Neural cell (in vitro differentiated cells): ENCODE data around the gene PNKD. TPM values are rescaled to one million over a fixed set of nuclear protein-coding genes. Genes with fewer than 3 reads are reported as not detected.

ENCODE experiments used
- H2AFZ ChIP-seq: fragments of 200-600, 300-800 bp; sonication (generic), shearing (Covaris generic); 2 replicates; pipeline ENCODE4 v1.6.0; 2014; ENCODE audit warnings: low read depth, mild to moderate bottlenecking, antibody characterized with exemption, low read length, moderate library complexity
- H3F3A ChIP-seq: fragments of 200-600 bp; shearing (Covaris generic); 2 replicates; pipeline ENCODE4 v1.6.1; 2016; ENCODE audit warnings: mild to moderate bottlenecking, moderate library complexity, mixed read lengths, antibody characterized with exemption, low read length; ENCODE audit not compliant: insufficient read depth, poor library complexity, severe bottlenecking
- H3K27ac ChIP-seq: fragments of 200-600, 300-800 bp; sonication (generic), shearing (Covaris generic); 2 replicates; pipeline ENCODE4 v1.5.1; 2014; ENCODE audit warnings: mild to moderate bottlenecking, low read length, moderate library complexity
- H3K27me3 ChIP-seq: fragments of 300-800, 200-600 bp; sonication (generic), shearing (Covaris generic); 2 replicates; pipeline ENCODE4 v1.6.0; 2014; ENCODE audit warnings: mild to moderate bottlenecking, low read depth, low read length, moderate library complexity; ENCODE audit not compliant: insufficient read depth
- H3K36me3 ChIP-seq: fragments of 300-800, 200-600 bp; sonication (generic), shearing (Covaris generic); 2 replicates; pipeline ENCODE4 v1.5.1; 2014; ENCODE audit warnings: mild to moderate bottlenecking, antibody characterized with exemption, low read length, moderate library complexity; ENCODE audit not compliant: insufficient read depth
- H3K4me2 ChIP-seq: fragments of 300-800, 200-600 bp; sonication (generic), shearing (Covaris generic); 2 replicates; pipeline ENCODE4 v1.6.0; 2014; ENCODE audit warnings: mild to moderate bottlenecking, low read length
- H3K4me3 ChIP-seq: fragments of 300-800, 200-600 bp; sonication (generic), shearing (Covaris generic); 2 replicates; pipeline ENCODE4 v1.5.1; 2014; ENCODE audit warnings: mild to moderate bottlenecking, low read length, moderate library complexity
- H3K79me2 ChIP-seq: fragments of 200-600 bp; shearing (Covaris generic); replicated peaks from 2 replicates; pipeline ENCODE4 v1.6.0; 2014; ENCODE audit warnings: mild to moderate bottlenecking, low read length, moderate library complexity; ENCODE audit not compliant: insufficient read depth
- H3K9ac ChIP-seq: fragments of 300-800, 200-600 bp; sonication (generic), shearing (Covaris generic); 2 replicates; pipeline ENCODE4 v1.6.1; 2016; ENCODE audit warnings: mild to moderate bottlenecking, low read length, mixed read lengths
- H3K9me2 ChIP-seq: fragments of 200-600 bp; shearing (Covaris generic); 2 replicates; pipeline ENCODE4 v1.6.1; 2016; ENCODE audit warnings: mild to moderate bottlenecking, low read length, mixed read lengths; ENCODE audit not compliant: insufficient read depth
- H3K9me3 ChIP-seq: fragments of 200-600, 300-800 bp; sonication (generic), shearing (Covaris generic); 2 replicates; pipeline ENCODE4 v1.6.1; 2016; ENCODE audit warnings: mild to moderate bottlenecking, mixed run types, low read length, moderate library complexity, mixed read lengths
- H4K20me1 ChIP-seq: fragments of 200-600 bp; shearing (Covaris generic); 2 replicates; pipeline ENCODE4 v1.6.1; 2016; ENCODE audit warnings: mild to moderate bottlenecking, mixed run types; ENCODE audit not compliant: insufficient read depth
- CTCF ChIP-seq: fragments of 450-650 bp; IDR thresholded peaks from 2 replicates; pipeline ENCODE4 v1.5.1; 2014; ENCODE audit warnings: antibody characterized with exemption, mild to moderate bottlenecking, moderate library complexity; ENCODE audit not compliant: poor library complexity, severe bottlenecking
- EP300 ChIP-seq: fragments of 450-650 bp; conservative IDR thresholded peaks from 2 replicates; pipeline ENCODE4 v1.6.1; 2014; ENCODE audit warnings: antibody characterized with exemption, mild to moderate bottlenecking, moderate library complexity; ENCODE audit not compliant: poor library complexity, severe bottlenecking
- EZH2 ChIP-seq: fragments of 200-600, 300-800 bp; shearing (Covaris generic), sonication (generic); IDR thresholded peaks from 2 replicates; pipeline ENCODE4 v1.6.1; 2014; ENCODE audit warnings: antibody characterized with exemption, low read length, borderline replicate concordance, mild to moderate bottlenecking; ENCODE audit not compliant: insufficient read depth, poor library complexity, severe bottlenecking
- MXI1 ChIP-seq: fragments of 450-650 bp; conservative IDR thresholded peaks from 2 replicates; pipeline ENCODE4 v1.6.1; 2014; ENCODE audit warnings: antibody characterized with exemption, mild to moderate bottlenecking; ENCODE audit not compliant: poor library complexity, severe bottlenecking
- POLR2AphosphoS5 ChIP-seq: IDR thresholded peaks from 2 replicates; pipeline ENCODE4 v1.6.1; 2012
- REST ChIP-seq: IDR thresholded peaks from 2 replicates; pipeline ENCODE4 v1.6.1; 2012; ENCODE audit warnings: borderline replicate concordance
- SMC3 ChIP-seq: fragments of 450-650 bp; conservative IDR thresholded peaks from 2 replicates; pipeline ENCODE4 v1.6.1; 2014; ENCODE audit warnings: antibody characterized with exemption, mild to moderate bottlenecking, moderate library complexity; ENCODE audit not compliant: poor library complexity
- TAF1 ChIP-seq: IDR thresholded peaks from 2 replicates; pipeline ENCODE4 v1.6.1; 2012; ENCODE audit warnings: low read depth
- polyA plus RNA-seq: library from polyadenylated mRNA; depleted of rRNA; stranded (reverse); fragments of >200 nt; gene quantifications from 2 replicates; pipeline ENCODE4 v1.2.3, GENCODE V29; 2014

The PNKD gene
- polyA plus RNA-seq, 1 donor from 2014 or later: 59.7 TPM

DNA sequence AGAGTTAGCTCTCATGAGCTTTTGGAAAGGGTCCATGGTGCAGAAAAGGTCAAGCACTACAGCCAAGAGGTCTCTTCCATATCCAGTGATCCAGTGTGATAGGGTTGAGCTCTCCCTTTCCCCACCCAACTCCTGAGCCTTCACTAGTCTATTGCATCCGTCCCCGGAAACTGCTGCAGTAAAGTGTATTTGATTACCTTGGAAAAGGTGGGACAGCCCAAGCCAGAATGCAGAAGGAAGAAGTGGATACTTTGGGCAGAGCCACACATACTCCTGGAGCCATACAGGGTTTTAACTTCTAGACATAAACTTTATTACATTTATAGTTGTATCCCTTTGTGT is 3.6 kb downstream of the PNKD start:
- Histone ChIP-seq H3K9me2 (no peaks in the 10 kb centered on the region), H3K27me3 (no peaks in the 10 kb centered on the region), H3F3A (no peaks in the 10 kb centered on the region), H3K79me2 (peaks cover 8% of the 10 kb centered on the region), H3K9ac (no peak overlapping the region), H4K20me1 (no peaks in the 10 kb centered on the region), H3K4me2 (no peak overlapping the region), H3K4me3 (no peak overlapping the region), H3K9me3 (no peaks in the 10 kb centered on the region), H3K27ac (no peak overlapping the region), H3K36me3 (no peaks in the 10 kb centered on the region), H2AFZ (no peak overlapping the region)
- no peak for TF ChIP-seq POLR2AphosphoS5
- TF ChIP-seq CTCF: no peak
- TF ChIP-seq EP300: no peak
- no peak for TF ChIP-seq TAF1
- TF ChIP-seq REST: no peak
- TF ChIP-seq SMC3: no peak
- no peak for TF ChIP-seq MXI1
- no peak for TF ChIP-seq EZH2

DNA sequence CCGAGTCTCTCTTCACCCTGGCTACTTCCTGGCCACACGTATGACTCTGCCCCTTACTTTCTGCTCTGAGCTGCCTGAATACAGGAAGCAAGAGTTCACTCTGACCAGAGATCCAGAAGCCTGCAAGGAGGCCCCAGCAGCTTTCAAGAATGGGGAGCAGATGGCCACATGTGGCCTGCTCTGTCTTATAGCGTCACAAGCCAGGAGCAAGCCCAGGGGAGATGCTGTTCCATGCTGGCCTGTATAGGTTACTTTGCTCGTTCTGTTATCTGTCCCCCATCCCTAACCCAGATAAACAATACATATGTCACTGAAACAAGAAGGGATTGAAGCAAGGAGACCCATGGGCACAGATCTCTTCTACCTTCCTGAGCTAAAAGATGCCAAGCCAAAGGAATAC is 4.3 kb downstream of the PNKD start:
- Histone ChIP-seq H3K4me2 (no peak overlapping the region), H4K20me1 (no peaks in the 10 kb centered on the region), H3K27me3 (no peaks in the 10 kb centered on the region), H3K27ac (no peak overlapping the region), H3K9me3 (no peaks in the 10 kb centered on the region), H3K36me3 (no peaks in the 10 kb centered on the region), H2AFZ (no peak overlapping the region), H3K4me3 (no peak overlapping the region), H3F3A (no peaks in the 10 kb centered on the region), H3K9me2 (no peaks in the 10 kb centered on the region), H3K79me2 (peaks cover 1% of the 10 kb centered on the region), H3K9ac (no peak overlapping the region)
- TF ChIP-seq MXI1 (no peak), TAF1 (no peak), CTCF (no peak), REST (no peak), EZH2 (no peak), EP300 (no peak), POLR2AphosphoS5 (no peak)
